Measurements from ENCODE around the gene NRGN.

Gene NRGN

DNA sequence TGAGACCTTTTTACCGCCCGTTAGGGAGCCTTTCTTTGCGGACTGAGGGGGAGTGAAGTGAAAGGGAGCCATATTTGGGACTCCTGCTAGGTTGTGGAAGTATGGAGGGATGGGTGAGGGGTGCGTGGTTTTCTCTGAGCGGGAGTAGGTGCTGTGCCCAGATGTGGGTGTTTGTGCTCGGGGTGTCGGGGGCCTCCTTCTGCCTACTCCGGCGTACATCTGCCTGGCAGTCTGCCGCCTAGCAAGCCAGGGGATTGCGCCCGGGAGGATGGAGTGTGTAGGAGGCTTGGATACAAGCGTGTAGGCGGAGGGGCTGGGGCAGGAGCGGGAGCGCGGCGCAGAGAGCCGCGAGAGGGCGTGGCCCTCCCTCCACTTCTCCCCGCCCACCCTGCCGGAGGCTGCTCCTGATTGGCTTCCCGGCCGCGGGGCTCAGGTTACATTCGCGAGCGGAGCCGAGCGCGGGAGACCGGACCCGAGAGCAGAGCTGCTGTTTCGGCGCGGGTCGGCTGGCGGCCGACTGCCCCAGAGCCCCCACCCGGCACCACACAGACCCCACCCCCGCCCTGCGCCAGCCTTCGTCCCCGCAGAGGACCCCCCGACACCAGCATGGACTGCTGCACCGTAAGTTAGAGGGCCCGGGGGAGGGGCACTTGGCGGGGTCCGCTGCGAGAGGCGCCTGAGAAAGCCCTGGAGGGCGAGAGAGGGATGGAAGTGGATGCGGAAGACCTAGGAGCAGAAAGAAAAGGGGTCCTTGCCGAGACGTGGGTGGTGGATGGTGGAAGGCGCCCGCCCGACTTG is at the start of gene NRGN:
NRGN (plus strand) TSS at position 464 of the 798 bp plus-strand sequence; CDS start at position 607, 143 bp downstream.
- peak; percentile 84 for DNase-seq

DNA sequence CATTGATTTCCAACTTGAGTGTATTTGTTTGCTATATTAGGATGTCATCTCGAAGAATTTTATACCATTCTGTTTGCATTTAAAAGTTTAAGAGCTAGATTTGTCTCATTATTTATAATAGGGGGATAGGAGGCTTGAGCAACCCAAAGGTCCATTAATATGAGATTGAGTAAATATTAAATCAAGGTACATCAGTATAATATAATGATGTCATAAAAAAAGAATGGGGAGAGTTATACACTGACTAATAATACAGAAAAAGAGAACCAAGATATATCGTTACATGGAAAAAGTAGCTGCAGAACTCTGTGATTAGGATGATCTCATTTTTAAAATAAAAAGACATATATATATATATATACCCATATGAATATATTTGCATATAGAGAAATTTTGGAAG is 46.6 kb upstream of the NRGN start:
- DNase-seq = no peak

GRCh38 chr11:124699547-124699946 is 40.2 kb upstream of the NRGN start:
- no peak for DNase-seq

- DNase-seq = no peak
Observed at GRCh38 chr11:124700028-124700427, 39.7 kb upstream of the NRGN start.

- no peak for DNase-seq
Observed at GRCh38 chr11:124707829-124708228, 31.9 kb upstream of the NRGN start.

- DNase-seq = no peak
Observed at GRCh38 chr11:124712392-124712791, 27.4 kb upstream of the NRGN start.

DNA sequence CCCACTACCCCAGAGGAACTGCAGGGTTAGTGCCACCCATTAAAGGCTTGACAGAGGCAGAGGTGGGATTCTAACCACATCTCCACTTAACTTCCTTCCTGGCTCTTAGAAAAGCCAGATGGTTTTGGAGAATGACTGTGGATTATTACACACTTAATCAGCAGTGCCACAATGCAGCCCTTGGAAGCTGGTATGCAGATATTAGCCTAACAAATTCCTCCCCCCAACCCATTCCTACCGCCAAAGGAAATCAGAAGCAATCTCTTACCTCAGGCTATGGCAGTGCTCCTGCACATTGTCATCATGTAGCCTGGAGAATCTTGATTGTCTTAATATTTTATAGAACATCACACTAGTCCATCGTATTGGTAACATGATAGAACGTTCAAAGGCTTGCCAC is 23.2 kb upstream of the NRGN start:
- no peak for DNase-seq

GRCh38 chr11:124717421-124717785 is 22.3 kb upstream of the NRGN start:
- DNase-seq = no peak

DNA sequence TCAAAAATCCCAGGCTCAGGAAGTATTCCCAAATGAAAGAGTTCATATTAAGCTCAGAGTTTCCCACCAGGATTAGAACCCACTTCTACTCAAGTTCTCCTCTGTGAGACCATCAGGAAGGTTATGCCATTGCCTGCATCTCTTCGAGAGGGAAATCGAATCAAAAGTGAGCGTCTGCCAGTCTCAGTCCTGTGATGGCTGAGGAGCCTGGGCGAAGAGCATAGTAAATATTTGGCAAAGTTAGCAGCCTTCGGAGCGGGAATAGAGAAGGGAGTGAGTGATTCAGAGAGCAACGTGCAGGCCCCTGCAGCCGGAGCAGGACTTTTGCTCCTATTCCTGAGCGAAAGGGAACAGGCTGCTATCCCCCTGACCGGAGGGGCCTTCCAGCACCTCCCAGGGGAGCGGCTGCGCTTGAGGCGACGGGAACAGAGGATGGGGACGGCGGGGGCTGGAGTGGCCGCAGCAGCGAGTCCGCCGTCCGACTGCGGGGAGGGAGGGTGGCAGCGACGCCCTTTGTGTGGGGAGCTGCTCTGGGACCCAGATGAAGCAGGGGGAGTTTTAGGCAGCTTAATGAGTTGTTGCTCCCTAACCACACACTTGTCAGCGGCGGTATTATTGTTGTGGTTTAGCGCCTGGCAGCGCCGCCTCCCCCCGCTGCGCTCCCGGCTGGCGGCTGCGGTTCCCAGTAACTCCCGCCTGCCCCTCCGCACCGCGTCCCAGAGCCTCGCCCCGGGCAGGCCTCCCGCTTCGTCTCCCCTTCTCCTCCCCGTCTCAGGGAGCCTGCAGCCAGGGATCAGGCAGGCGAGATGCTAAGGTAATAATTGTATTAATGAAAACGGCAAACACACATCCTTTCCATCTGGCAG is 21.7 kb upstream of the NRGN start:
- no peak for DNase-seq

DNA sequence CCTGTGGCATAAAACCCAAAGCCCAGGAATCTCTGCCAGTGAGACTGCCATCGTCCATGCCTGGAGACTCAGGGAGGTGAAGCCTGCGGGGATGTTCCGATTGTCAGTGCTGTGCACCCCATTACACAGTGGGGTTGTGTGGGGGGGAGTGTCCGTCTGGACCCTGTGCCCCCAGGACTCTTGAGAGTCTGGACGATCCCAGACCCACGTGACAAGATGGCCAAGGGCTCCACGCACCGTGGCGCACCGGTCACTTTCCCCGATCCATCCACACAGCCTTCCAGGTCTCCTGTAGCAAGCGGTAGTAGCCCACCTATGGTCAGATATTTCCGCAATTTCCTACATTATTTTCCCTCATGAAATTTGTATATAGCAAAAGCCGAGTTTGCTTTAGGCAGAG is 20.9 kb upstream of the NRGN start:
- DNase-seq = no peak

DNA sequence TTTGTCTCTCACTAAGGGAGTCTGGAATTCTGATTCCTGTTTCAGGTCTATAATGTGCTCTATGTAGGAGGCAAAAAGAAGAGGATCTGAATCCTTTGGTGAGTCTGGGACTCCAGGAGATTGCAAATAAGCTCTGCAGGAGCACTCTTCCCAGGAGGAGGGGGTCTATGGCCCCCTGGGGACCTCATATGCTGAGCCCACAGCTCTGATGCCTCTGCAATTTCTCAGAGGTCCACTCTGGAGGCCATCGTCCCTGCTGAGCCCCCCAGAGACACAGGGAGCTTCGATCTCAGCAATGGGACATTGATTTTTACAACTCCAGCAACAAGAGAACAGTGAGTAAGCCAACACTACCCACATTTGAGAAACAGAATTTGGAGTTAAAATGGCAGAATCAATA is 20.2 kb upstream of the NRGN start:
- DNase-seq = no peak

DNA sequence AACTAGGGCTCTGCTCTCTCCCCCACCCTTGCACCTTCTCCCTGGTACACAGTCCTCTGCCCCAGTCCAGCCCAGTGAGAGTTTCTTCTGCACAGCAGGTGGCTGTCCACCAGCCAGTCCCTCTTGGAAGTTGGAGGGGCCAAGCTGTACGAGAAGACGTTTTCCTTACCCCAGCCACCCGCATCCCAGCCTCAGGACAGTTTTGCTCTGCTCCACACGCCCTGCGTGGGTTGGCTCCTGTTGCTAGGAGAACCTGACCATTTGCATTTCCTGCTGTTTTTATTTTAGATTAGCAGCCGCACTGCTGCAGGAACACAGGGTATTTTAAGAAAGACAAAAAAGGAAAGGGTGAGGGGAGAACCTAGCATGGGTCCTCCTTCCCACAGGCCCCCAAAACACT is 17.6 kb upstream of the NRGN start:
- DNase-seq = no peak

DNA sequence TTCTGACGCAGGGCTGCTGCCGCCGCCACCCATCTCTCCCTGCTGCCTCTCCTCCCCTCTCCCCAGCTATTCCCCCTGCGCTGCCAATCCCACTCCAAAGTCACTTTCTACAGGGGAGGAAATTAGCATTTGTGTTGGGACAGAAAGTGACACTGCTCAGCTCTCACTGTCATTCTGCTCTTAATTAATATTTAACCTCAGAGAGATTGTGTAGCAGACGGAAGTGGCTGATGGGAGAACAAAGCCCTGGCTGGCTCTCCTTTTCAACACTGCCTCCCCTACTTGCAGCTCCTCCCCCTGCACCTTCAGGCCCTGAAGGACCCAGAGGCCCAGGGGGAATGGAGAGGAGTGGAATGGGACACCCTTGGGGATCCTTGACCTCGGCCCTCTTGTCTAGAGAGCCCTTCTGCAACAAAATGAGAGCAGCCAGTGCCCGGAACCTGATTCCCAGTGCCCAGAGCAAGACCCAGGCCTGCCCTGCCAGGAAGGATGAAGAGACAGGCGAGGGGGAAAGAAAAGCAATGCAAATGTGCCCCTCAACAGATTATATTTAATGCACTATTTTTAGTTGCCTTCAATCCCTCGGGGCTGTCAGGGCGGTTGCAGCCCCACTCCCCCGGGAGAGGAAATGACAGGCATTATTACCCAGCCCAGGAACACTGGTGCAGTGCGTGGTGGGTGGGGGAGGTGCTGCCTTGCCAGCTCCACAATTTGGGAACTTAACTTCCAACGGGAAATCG is 14.6 kb upstream of the NRGN start:
- DNase-seq = no peak

- peak; percentile 52 for DNase-seq
Observed at GRCh38 chr11:124725719-124726105, 14.0 kb upstream of the NRGN start.

DNA sequence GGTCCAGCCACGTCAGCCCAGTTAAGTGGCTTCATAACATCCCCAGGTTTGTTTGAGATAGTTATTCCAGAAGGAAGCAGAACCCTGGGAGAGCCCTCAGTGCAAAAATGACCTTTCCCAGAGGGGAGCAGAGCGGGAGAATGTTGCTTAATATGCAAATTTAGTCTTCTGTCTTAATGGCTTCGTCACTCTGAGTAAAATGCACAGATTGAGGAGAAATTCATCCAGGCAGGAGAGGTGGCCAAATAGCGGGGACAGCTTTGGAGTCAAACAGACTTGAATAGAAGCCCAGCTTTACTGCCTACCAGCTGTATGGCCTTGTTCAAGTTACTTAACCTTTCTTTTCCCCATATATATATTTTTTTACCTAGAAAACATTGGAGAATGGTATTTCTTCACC is 12.3 kb upstream of the NRGN start:
- no peak for DNase-seq

DNA sequence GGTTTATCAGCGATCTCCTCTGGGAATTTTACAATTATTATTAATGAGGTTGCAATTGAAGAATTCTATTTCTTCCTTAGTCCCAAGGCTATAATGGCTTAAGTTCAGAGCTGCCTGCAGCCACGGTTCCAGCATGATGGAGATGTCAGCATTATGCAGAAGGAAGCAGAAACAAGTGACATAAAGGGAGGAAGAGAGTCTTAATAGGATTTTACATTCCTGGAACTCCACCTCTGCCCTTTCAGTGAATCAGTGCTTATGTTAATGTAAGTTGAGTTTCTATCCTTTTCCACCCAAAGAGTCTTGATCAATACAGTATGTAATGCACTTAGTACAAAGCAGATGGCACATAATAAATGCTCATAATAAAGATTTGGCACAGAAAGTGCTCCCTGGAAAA is 11.6 kb upstream of the NRGN start:
- DNase-seq = no peak

DNA sequence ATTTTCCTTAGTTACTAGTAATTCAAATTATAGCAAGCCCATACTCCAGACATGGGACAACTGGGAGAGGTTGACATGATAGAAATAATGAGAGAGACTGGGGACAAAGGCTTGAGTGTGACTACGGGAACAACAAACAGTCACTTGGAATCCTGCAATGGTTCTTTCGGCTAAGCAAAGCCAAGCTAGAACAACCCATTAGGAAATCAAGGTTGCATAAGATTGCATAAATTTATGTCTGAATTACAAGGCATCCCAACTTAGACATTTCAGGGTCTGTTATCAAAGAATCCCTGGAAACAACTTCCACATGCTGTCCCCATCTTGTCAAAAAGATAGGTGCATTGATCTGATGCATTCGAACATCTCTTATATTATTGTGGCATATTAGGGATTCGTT is 10.2 kb upstream of the NRGN start:
- DNase-seq = no peak

DNA sequence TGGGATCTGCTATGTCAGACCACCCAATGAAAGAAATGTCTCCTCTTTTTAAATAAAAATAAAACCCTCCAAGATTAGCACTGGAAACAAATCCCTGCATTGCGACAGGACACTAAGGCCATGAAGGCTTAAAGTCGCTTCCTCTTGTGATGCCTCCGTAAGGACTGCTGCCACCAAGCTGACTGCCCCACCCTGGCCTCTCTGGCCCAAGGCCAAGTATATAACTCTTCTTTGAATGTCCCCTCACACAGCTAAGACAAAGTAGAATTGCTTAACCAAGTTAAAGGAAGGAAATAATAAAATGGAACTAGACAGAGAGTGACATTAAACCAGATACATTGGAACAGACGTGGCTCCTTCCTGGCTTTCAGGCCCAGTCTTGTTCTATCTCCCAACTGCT is 7.5 kb upstream of the NRGN start:
- DNase-seq = peak; percentile 40

DNA sequence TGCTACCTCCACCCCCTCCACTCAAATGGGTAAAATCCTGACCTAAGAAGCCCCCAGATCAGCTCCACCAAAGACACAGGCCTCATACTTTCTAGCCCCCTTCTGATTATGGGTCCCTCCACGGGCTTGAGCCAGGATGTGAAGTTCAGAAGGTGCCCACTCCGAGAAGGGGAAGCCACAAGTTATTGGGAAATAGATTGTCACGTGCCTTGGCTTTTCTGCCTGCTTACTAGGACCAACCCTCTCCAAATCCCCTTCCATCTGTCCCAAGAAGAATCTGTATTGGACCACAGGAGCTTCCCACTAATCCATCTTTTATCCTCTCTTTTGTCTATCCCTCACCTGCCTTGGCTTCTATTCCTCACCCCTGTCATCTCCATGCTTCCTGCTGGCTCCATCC is 3.0 kb upstream of the NRGN start:
- DNase-seq = peak; percentile 30

GRCh38 chr11:124737638-124738305 is 2.0 kb upstream of the NRGN start:
- no peak for DNase-seq

- DNase-seq = no peak
Observed at GRCh38 chr11:124738713-124739478, 846 bp upstream of the NRGN start.

DNA sequence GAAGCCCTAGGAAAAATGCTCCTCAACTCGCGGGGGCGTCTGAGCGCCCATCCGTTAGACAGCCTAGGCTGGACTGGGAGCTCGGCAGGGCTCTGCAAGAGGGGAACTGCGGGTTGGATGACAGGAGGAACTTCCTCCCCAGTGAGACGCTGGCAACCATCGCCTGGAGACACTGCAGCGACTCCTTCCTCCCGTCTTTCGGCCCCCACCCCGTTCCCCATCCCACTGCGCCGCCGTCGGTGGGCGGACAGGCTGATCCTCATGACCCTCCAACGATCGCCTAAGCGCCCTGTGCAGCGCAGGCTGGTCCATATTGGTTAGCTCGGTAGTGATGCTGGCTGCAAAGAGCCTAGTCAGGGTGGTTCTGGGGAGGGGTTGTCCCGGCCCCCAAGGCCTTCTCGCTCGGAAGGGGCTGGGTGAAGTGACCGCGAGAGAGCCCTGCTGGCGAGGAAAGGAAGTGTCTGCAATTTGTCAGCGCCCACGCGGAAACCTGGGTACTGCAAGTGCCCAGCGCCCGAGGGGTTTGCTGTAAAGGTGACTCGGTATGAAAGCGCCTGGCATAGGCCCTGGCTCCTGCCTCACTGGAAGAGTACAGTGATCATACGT is 638 bp downstream of the NRGN start:
- DNase-seq = peak; percentile 63
